ENCODE results near the gene GPR137. TPM values are rescaled to one million over a fixed set of nuclear protein-coding genes. Genes with fewer than 3 reads are reported as not detected.

GPR137 gene
- total RNA-seq, 1 experiment from 2014 or later: 51.8 TPM

DNA sequence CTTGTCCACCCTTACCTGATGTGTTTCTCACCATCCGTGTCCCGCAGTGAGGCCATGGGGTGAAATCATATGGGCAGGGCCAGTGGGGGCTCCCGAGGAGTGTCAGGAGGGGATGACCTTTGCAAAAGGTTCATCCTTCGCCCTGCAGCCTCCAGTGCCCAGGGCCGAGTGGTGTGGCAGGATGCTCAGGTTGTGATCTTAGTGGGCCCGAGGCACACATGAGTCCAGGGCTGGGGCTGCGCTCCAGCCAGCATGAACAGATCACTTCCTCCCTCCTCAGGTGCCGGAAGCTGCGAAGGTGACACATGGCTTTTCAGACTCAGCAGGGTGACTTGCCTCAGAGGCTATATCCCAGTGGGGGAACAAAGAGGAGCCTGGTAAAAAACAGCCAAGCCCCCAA is 47.6 kb upstream of the GPR137 start (continued):
- TF ChIP-seq, protein P1, sequence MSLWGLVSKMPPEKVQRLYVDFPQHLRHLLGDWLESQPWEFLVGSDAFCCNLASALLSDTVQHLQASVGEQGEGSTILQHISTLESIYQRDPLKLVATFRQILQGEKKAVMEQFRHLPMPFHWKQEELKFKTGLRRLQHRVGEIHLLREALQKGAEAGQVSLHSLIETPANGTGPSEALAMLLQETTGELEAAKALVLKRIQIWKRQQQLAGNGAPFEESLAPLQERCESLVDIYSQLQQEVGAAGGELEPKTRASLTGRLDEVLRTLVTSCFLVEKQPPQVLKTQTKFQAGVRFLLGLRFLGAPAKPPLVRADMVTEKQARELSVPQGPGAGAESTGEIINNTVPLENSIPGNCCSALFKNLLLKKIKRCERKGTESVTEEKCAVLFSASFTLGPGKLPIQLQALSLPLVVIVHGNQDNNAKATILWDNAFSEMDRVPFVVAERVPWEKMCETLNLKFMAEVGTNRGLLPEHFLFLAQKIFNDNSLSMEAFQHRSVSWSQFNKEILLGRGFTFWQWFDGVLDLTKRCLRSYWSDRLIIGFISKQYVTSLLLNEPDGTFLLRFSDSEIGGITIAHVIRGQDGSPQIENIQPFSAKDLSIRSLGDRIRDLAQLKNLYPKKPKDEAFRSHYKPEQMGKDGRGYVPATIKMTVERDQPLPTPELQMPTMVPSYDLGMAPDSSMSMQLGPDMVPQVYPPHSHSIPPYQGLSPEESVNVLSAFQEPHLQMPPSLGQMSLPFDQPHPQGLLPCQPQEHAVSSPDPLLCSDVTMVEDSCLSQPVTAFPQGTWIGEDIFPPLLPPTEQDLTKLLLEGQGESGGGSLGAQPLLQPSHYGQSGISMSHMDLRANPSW (CRISPR knock-in tag; conservative IDR thresholded peaks at IDR 0.05; ENCODE audit: low read depth): no peak
- TF ChIP-seq SMAD4 (CRISPR knock-in tag; IDR thresholded peaks at IDR 0.05) (no peak), ZNF671 (CRISPR knock-in tag; IDR thresholded peaks at IDR 0.05) (no peak), TEAD1 (CRISPR knock-in tag; IDR thresholded peaks at IDR 0.05) (no peak), EMX1 (CRISPR knock-in tag; IDR thresholded peaks at IDR 0.05) (no peak), FOXK1 (CRISPR knock-in tag; IDR thresholded peaks at IDR 0.05) (no peak)
- TF ChIP-seq, protein P2, sequence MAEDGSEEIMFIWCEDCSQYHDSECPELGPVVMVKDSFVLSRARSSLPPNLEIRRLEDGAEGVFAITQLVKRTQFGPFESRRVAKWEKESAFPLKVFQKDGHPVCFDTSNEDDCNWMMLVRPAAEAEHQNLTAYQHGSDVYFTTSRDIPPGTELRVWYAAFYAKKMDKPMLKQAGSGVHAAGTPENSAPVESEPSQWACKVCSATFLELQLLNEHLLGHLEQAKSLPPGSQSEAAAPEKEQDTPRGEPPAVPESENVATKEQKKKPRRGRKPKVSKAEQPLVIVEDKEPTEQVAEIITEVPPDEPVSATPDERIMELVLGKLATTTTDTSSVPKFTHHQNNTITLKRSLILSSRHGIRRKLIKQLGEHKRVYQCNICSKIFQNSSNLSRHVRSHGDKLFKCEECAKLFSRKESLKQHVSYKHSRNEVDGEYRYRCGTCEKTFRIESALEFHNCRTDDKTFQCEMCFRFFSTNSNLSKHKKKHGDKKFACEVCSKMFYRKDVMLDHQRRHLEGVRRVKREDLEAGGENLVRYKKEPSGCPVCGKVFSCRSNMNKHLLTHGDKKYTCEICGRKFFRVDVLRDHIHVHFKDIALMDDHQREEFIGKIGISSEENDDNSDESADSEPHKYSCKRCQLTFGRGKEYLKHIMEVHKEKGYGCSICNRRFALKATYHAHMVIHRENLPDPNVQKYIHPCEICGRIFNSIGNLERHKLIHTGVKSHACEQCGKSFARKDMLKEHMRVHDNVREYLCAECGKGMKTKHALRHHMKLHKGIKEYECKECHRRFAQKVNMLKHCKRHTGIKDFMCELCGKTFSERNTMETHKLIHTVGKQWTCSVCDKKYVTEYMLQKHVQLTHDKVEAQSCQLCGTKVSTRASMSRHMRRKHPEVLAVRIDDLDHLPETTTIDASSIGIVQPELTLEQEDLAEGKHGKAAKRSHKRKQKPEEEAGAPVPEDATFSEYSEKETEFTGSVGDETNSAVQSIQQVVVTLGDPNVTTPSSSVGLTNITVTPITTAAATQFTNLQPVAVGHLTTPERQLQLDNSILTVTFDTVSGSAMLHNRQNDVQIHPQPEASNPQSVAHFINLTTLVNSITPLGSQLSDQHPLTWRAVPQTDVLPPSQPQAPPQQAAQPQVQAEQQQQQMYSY (CRISPR knock-in tag; IDR thresholded peaks at IDR 0.05): no peak
- TF ChIP-seq, protein P3, sequence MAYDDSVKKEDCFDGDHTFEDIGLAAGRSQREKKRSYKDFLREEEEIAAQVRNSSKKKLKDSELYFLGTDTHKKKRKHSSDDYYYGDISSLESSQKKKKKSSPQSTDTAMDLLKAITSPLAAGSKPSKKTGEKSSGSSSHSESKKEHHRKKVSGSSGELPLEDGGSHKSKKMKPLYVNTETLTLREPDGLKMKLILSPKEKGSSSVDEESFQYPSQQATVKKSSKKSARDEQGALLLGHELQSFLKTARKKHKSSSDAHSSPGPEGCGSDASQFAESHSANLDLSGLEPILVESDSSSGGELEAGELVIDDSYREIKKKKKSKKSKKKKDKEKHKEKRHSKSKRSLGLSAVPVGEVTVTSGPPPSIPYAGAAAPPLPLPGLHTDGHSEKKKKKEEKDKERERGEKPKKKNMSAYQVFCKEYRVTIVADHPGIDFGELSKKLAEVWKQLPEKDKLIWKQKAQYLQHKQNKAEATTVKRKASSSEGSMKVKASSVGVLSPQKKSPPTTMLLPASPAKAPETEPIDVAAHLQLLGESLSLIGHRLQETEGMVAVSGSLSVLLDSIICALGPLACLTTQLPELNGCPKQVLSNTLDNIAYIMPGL (CRISPR knock-in tag; IDR thresholded peaks at IDR 0.05): no peak

DNA sequence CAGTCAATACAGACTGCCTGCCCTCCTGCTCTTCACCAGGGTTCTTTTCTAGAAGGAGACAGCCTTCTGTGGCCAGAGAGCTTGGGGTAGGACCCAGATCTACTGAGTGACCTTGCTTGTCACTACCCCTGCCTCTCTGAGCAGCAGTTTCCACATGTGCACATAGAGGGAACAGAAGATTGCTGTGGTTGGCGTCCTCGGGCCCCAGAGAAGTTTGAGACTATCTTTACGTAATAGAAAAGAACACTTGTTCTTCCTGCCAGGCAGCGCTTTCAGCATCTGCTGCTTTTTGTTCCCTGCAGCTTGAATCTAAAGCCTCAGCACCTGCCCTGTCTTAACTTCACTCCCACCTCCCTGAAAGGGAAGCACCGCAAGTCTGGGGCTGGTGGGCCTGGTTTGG is 46.6 kb upstream of the GPR137 start:
- no peaks in the 10 kb centered on the region for H3K9me3 Mint-ChIP-seq
- CTCF ChIA-PET: no interaction called here
- DNase-seq (ENCODE audit: low spot score) (no peak), ATAC-seq (no peak)
- no peaks in the 10 kb centered on the region for H3K27me3 Mint-ChIP-seq (ENCODE audit: low read depth)
- POLR2A ChIA-PET: no interaction called here
- H3K4me3 Mint-ChIP-seq: no peak overlapping the region
- peaks cover 32% of the 10 kb centered on the region for H3K4me1 Mint-ChIP-seq
- H3K36me3 Mint-ChIP-seq: peaks cover 15% of the 10 kb centered on the region
- peak overlapping the region; percentile 41; the same call in 1 of the 2 replicates for H3K27ac Mint-ChIP-seq
- TF ChIP-seq, protein P1 (CRISPR knock-in tag; conservative IDR thresholded peaks at IDR 0.05; ENCODE audit: low read depth): no peak
- TF ChIP-seq, protein P4, sequence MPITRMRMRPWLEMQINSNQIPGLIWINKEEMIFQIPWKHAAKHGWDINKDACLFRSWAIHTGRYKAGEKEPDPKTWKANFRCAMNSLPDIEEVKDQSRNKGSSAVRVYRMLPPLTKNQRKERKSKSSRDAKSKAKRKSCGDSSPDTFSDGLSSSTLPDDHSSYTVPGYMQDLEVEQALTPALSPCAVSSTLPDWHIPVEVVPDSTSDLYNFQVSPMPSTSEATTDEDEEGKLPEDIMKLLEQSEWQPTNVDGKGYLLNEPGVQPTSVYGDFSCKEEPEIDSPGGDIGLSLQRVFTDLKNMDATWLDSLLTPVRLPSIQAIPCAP (CRISPR knock-in tag; IDR thresholded peaks at IDR 0.05): no peak
- TF ChIP-seq OVOL2 (CRISPR knock-in tag; IDR thresholded peaks at IDR 0.05; ENCODE audit: borderline replicate concordance) (no peak), HMGA2 (CRISPR knock-in tag; IDR thresholded peaks at IDR 0.05) (no peak), ZNF219 (CRISPR knock-in tag; IDR thresholded peaks at IDR 0.05; ENCODE audit: borderline replicate concordance) (no peak), SOX15 (CRISPR knock-in tag; IDR thresholded peaks at IDR 0.05) (no peak), PRRX2 (CRISPR knock-in tag; IDR thresholded peaks at IDR 0.05) (no peak), MXD4 (CRISPR knock-in tag; IDR thresholded peaks at IDR 0.05; ENCODE audit: borderline replicate concordance) (no peak), NFE2L1 (CRISPR knock-in tag; IDR thresholded peaks at IDR 0.05) (no peak), CREB1 (CRISPR knock-in tag; IDR thresholded peaks at IDR 0.05) (no peak)
- TF ChIP-seq, protein P5, sequence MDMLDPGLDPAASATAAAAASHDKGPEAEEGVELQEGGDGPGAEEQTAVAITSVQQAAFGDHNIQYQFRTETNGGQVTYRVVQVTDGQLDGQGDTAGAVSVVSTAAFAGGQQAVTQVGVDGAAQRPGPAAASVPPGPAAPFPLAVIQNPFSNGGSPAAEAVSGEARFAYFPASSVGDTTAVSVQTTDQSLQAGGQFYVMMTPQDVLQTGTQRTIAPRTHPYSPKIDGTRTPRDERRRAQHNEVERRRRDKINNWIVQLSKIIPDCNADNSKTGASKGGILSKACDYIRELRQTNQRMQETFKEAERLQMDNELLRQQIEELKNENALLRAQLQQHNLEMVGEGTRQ (CRISPR knock-in tag; IDR thresholded peaks at IDR 0.05): no peak
- TF ChIP-seq, protein P6, sequence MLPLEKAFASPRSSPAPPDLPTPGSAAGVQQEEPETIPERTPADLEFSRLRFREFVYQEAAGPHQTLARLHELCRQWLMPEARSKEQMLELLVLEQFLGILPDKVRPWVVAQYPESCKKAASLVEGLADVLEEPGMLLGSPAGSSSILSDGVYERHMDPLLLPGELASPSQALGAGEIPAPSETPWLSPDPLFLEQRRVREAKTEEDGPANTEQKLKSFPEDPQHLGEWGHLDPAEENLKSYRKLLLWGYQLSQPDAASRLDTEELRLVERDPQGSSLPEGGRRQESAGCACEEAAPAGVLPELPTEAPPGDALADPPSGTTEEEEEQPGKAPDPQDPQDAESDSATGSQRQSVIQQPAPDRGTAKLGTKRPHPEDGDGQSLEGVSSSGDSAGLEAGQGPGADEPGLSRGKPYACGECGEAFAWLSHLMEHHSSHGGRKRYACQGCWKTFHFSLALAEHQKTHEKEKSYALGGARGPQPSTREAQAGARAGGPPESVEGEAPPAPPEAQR (CRISPR knock-in tag; IDR thresholded peaks at IDR 0.05): no peak
- TF ChIP-seq, protein P2 (CRISPR knock-in tag; IDR thresholded peaks at IDR 0.05): no peak
